Measurements from ENCODE around the gene JAZF1.
"Not testable (repeated sequence)": the region's sequence is repeated elsewhere in the genome, so short reads cannot be mapped to it uniquely, and the experiment has no call there.

The JAZF1 gene

DNA sequence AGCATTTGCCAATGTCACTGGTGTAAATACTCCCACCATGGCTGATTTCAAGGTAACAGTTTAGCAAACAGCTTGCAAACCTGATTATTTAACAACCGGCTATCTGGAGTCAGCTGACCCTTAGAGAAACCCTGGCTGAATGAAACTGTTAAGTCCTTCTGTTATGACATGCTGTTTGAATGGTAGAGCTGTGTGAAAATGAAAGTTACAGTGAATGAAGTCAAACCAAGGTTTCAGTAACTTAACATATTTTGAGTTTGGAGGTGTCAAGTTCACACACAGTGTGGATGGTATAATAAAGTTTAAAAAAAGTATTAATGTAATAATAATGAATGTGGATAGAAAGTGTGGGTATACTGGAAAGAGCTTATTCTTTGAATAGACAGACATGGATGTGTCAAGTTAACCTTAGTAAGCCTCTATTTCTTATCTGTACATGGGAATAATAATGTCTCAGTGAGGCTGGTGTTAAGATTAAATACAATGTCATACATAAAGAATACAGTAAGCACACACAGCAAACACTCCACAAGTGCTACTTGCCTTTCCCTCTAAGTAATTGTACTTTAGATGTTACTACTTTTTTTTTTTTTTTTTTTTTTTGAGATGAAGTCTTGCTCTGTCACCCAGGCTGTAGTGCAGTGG is 290.3 kb downstream of the JAZF1 start:
- H3K9me3 ChIP-seq (ENCODE audit: control insufficient read depth, low read length) = no peaks in the 10 kb centered on the region
- no peaks in the 10 kb centered on the region for H3K36me3 ChIP-seq (ENCODE audit: control insufficient read depth, insufficient read depth, low read length)
- no peaks in the 10 kb centered on the region for H3K4me1 ChIP-seq (ENCODE audit: control insufficient read depth, insufficient read depth, low read length)
- H3K4me3 ChIP-seq (ENCODE audit: low read length) = no peak overlapping the region
- no peaks in the 10 kb centered on the region for H3K27me3 ChIP-seq (ENCODE audit: control insufficient read depth, insufficient read depth, low read length)
- H3K9ac ChIP-seq (ENCODE audit: low read length) = no peak overlapping the region

DNA sequence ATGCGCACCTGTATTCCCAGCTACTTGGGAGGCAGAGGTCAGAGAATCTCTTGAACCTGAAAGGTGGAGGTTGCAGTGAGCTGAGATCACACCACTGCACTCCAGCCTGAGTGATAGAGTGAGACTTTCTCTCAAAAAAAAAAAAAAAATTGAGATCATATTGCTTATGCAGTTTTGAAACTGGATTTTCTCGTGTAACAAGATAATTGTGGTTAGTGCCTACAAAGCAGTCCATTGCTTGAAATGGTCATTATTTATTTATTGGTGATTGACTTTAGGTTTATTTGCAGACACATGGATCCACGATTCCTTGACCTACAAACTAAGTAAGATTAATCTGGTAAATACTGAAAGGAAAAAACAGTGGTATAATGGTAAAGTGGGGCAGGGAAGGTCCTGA is 290.8 kb downstream of the JAZF1 start:
- no peaks in the 10 kb centered on the region for H3K36me3 ChIP-seq (ENCODE audit: control insufficient read depth, insufficient read depth, low read length)
- H3K9ac ChIP-seq (ENCODE audit: low read length) = no peak overlapping the region
- H3K4me3 ChIP-seq (ENCODE audit: low read length) = no peak overlapping the region
- H3K27me3 ChIP-seq (ENCODE audit: control insufficient read depth, insufficient read depth, low read length) = no peaks in the 10 kb centered on the region
- H3K4me1 ChIP-seq (ENCODE audit: control insufficient read depth, insufficient read depth, low read length) = no peaks in the 10 kb centered on the region
- H3K9me3 ChIP-seq (ENCODE audit: control insufficient read depth, low read length) = no peaks in the 10 kb centered on the region

DNA sequence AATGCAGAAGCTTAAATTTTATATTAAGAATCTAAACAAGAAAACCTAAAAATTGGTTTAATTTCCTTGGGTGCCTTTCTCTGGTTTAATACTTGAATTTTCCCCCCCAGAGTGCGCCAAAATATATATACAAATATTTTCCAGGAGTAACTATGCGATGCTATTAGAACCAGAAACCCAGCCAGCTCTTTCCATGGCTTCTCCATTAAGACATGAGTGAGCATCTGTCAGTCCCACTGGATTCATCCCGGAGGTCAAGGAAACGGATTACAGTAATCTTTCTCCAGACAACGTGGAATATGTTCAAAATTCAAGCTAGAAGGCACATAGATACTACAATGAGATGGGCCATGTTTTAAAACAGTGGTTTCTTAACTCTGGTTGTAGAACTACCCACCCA is 291.9 kb downstream of the JAZF1 start:
- Histone ChIP-seq H3K9ac (ENCODE audit: low read length) (no peak overlapping the region), H3K36me3 (ENCODE audit: control insufficient read depth, insufficient read depth, low read length) (no peaks in the 10 kb centered on the region), H3K9me3 (ENCODE audit: control insufficient read depth, low read length) (no peaks in the 10 kb centered on the region), H3K4me1 (ENCODE audit: control insufficient read depth, insufficient read depth, low read length) (no peaks in the 10 kb centered on the region), H3K27me3 (ENCODE audit: control insufficient read depth, insufficient read depth, low read length) (no peaks in the 10 kb centered on the region), H3K4me3 (ENCODE audit: low read length) (no peak overlapping the region)

DNA sequence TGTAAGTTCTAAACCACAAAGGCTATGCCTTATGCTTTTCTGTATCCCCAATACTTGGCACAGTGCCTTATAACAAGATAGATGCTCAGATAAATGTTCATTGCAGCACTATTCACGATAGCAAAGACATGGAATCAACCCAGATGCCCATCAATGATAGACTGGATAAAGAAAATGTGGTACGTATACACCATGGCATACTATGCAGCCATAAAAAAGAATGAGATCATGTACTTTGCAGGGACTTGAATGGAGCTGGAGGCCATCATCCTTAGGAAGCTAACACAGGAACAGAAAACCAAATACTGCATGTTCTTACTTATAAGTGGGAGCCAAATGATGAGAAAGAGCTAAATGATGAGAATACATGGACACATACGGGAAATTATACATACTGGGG is 293.9 kb downstream of the JAZF1 start:
- not testable (repeated sequence) for H3K4me3 ChIP-seq (ENCODE audit: low read length); H3K4me1 ChIP-seq (ENCODE audit: control insufficient read depth, insufficient read depth, low read length); H3K9me3 ChIP-seq (ENCODE audit: control insufficient read depth, low read length); H3K9ac ChIP-seq (ENCODE audit: low read length); H3K36me3 ChIP-seq (ENCODE audit: control insufficient read depth, insufficient read depth, low read length); H3K27me3 ChIP-seq (ENCODE audit: control insufficient read depth, insufficient read depth, low read length)

DNA sequence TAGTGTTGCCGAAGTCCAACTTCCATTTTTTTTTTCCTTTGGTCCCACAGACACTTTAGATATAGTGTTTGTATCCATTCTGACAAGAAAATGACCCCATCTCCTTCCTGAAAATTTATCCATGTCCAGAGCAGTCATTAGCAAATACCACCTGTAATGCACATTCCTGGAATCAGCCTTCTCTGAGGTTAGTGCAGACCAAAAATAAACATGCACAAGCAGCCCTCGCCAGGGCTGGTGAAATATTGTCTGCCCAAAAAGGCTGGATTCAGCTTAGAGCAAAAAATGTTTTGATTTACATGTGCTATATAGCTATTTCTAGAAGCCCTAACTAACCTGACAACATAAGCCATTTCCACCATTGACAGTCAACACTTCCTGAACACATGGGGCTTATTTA is 294.9 kb downstream of the JAZF1 start:
- Histone ChIP-seq H3K27me3 (ENCODE audit: control insufficient read depth, insufficient read depth, low read length) (no peaks in the 10 kb centered on the region), H3K4me1 (ENCODE audit: control insufficient read depth, insufficient read depth, low read length) (no peaks in the 10 kb centered on the region), H3K4me3 (ENCODE audit: low read length) (no peak overlapping the region), H3K9ac (ENCODE audit: low read length) (no peak overlapping the region), H3K9me3 (ENCODE audit: control insufficient read depth, low read length) (no peaks in the 10 kb centered on the region), H3K36me3 (ENCODE audit: control insufficient read depth, insufficient read depth, low read length) (no peaks in the 10 kb centered on the region)

DNA sequence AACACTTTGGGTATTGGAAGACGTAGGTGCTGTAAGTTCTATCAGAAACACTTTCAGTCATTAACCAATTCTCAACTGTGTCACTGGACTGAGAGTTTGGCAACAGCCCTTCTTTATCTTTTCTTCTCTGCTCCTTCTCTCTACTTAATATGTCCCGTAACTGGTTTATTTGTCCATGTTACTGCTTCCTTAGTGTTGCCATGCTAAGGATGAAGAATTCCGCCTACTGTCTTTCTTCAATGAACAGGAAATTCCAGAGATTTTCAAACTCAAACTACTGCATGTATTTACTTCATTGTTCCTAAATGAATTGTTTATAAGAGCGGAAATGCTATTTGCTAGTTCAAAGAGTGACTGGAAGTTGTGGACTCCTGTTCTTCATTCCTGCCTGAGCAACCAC is 296.9 kb downstream of the JAZF1 start:
- Histone ChIP-seq H3K9me3 (ENCODE audit: control insufficient read depth, low read length) (no peaks in the 10 kb centered on the region), H3K36me3 (ENCODE audit: control insufficient read depth, insufficient read depth, low read length) (no peaks in the 10 kb centered on the region), H3K4me3 (ENCODE audit: low read length) (no peak overlapping the region), H3K27me3 (ENCODE audit: control insufficient read depth, insufficient read depth, low read length) (no peaks in the 10 kb centered on the region), H3K4me1 (ENCODE audit: control insufficient read depth, insufficient read depth, low read length) (no peaks in the 10 kb centered on the region), H3K9ac (ENCODE audit: low read length) (no peak overlapping the region)

DNA sequence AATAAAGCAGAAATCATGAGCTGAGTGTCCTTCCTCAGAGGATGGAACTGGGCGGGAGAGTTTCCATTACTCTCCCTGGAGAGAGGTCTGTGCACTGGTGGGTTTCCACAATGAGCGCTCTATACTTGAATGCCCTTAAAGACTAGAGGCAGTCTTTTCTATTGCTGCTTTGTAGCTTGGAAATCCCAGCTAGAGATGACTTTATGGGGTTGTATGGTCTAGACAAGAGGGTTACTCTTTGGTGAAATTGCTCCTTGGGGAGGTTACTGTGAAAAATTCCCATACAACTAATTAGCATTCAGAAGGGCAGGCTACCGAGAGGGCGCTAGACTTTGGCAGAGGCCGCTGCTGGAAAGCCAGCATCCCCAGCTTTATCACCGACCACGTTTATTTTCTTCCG is 303.8 kb downstream of the JAZF1 start:
- Histone ChIP-seq H3K9ac (ENCODE audit: low read length) (no peak overlapping the region), H3K36me3 (ENCODE audit: control insufficient read depth, insufficient read depth, low read length) (no peaks in the 10 kb centered on the region), H3K27me3 (ENCODE audit: control insufficient read depth, insufficient read depth, low read length) (no peaks in the 10 kb centered on the region), H3K4me1 (ENCODE audit: control insufficient read depth, insufficient read depth, low read length) (peaks cover 14% of the 10 kb centered on the region), H3K4me3 (ENCODE audit: low read length) (no peak overlapping the region), H3K9me3 (ENCODE audit: control insufficient read depth, low read length) (no peaks in the 10 kb centered on the region)

DNA sequence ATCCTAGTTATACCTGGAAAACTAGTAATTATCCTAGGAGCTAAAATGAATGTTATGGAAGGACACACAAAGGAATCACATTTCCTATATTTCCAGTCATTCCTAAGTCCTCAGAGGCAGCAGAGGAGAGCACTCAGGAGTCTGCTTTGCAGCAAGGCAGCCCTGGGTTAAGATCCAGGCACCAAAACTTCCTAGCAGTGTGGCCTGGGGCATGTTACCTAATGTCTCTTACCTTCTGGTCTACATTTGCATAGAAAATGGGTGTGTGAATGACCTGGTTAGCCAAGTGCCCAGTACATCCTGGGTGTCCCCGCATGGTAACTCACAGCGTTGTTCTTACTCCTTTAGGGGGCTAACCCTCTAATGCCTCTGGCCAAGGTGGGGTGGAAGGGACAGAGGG is 304.8 kb downstream of the JAZF1 start:
- H3K36me3 ChIP-seq (ENCODE audit: control insufficient read depth, insufficient read depth, low read length) = no peaks in the 10 kb centered on the region
- H3K4me3 ChIP-seq (ENCODE audit: low read length) = no peak overlapping the region
- H3K4me1 ChIP-seq (ENCODE audit: control insufficient read depth, insufficient read depth, low read length) = peaks cover 14% of the 10 kb centered on the region

DNA sequence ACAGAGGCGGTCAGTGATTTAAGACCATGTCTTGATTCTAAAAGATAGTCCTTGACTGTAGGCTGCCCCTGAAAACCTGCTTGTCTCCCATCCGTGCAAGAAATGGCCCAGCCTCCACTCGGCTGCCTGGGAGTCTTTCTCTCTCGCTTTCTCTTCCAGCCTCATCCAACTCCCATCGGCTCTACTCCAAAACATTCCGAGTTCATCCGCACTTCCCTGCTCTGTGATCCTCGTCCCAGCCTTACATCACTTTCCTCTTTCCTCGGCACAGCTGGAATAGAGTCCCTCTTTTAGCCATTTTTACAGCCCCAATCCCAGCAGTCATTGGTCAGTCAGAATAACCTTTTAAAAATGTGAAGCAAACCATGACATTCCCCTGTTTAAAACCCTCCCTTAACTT is 305.5 kb downstream of the JAZF1 start:
- Histone ChIP-seq H3K27me3 (ENCODE audit: control insufficient read depth, insufficient read depth, low read length) (no peaks in the 10 kb centered on the region), H3K4me1 (ENCODE audit: control insufficient read depth, insufficient read depth, low read length) (peaks cover 14% of the 10 kb centered on the region), H3K4me3 (ENCODE audit: low read length) (no peak overlapping the region), H3K9ac (ENCODE audit: low read length) (no peak overlapping the region), H3K9me3 (ENCODE audit: control insufficient read depth, low read length) (no peaks in the 10 kb centered on the region), H3K36me3 (ENCODE audit: control insufficient read depth, insufficient read depth, low read length) (no peaks in the 10 kb centered on the region)

More for the DNA sequence above, 304.8 kb downstream of the JAZF1 start:
- no peaks in the 10 kb centered on the region for H3K9me3 ChIP-seq (ENCODE audit: control insufficient read depth, low read length)
- H3K27me3 ChIP-seq (ENCODE audit: control insufficient read depth, insufficient read depth, low read length) = no peaks in the 10 kb centered on the region
- no peak overlapping the region for H3K9ac ChIP-seq (ENCODE audit: low read length)

DNA sequence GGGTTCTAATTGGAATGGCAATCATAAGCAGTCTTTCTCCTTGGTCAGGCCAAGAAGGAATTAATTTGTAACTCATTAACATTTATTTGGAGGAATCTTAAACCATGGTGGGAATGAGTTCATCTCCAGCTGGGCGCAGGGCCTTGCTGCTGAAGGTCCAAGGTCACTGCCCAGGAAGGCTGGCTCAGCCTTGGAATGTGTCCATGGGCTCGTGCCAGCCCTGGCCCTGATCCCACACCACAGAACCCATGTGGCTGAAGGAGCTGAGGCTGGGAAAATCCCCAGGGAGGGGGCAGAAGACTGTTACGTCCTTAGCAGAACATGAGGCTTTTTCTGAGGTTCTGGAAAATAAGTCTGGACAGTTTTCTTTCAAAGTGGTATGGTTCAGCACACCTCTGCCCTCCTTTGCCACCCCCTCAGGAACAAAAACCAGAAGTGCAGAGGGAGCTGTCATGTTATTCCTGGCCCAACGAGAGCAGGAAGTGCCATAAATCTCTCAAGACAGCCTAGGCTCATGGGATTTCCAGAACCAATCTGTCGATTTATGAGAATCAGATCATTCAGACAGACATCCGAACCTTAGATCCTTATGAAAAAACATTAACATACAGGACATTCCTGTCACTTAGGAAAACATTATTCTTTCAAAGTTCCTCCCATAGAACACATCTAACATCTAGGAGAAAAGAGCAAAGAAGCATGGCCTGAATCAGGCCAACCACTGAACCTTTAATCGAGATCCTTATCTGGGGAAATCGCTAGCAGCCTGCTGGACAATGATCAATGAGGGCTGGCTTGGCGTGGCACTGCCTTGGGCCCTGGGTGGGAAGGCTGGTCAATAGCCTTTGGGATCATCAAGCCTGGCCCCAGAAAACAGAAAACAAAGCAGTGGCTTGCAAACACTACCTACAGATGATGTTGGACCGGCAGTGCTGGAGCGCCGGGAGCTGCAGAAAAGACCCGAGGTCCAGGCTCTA is 306.3 kb downstream of the JAZF1 start:
- H3K4me3 ChIP-seq (ENCODE audit: low read length) = no peak overlapping the region
- no peaks in the 10 kb centered on the region for H3K36me3 ChIP-seq (ENCODE audit: control insufficient read depth, insufficient read depth, low read length)
- H3K27me3 ChIP-seq (ENCODE audit: control insufficient read depth, insufficient read depth, low read length) = no peaks in the 10 kb centered on the region
- no peaks in the 10 kb centered on the region for H3K9me3 ChIP-seq (ENCODE audit: control insufficient read depth, low read length)
- no peak overlapping the region for H3K9ac ChIP-seq (ENCODE audit: low read length)
- peaks cover 14% of the 10 kb centered on the region for H3K4me1 ChIP-seq (ENCODE audit: control insufficient read depth, insufficient read depth, low read length)

DNA sequence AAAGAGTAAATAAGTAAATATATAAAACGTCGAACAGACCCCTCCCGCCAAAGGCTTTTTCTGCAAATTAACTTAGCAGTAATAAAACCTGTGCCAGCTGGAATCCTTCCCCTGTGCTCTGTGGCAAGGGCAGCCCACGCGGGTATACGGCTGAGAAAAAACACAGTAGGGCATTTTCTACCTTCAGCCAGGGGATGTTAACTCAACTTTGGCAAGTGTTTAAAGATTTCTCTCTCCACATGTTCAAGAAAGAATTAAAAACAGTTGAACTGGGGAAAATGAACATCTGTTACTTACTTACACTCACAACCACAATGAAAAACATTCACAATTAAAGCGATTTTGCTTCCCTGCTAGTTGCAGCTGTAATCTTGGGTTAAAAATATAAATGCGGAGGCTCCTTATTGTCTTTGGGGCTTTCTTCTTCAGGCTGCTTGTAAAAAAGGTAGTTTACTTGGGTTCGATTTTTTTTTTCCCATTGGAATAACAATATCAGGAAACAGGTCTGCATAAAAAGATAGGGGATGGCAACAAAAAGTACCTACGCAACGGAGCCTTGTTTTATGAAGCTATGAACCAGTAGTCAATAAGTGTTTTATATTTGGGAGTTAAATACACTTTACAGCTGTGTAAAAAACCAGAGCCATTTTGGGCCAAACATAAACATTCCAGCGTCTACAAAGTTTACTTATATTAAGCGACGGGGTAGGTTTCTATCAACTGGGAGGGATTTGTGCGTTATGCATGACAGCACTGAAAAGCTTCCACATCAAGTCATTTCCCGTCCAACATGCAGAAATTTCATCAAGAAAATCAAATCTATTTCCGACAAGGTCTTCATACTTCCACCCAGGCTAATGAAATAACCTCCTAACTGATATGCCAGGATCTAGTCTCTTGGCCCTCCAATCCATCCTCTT is 308.0 kb downstream of the JAZF1 start:
- no peak overlapping the region for H3K9ac ChIP-seq (ENCODE audit: low read length)
- H3K27me3 ChIP-seq (ENCODE audit: control insufficient read depth, insufficient read depth, low read length) = no peaks in the 10 kb centered on the region
- no peaks in the 10 kb centered on the region for H3K36me3 ChIP-seq (ENCODE audit: control insufficient read depth, insufficient read depth, low read length)
- H3K4me3 ChIP-seq (ENCODE audit: low read length) = no peak overlapping the region
- no peaks in the 10 kb centered on the region for H3K9me3 ChIP-seq (ENCODE audit: control insufficient read depth, low read length)
- peaks cover 14% of the 10 kb centered on the region for H3K4me1 ChIP-seq (ENCODE audit: control insufficient read depth, insufficient read depth, low read length)

DNA sequence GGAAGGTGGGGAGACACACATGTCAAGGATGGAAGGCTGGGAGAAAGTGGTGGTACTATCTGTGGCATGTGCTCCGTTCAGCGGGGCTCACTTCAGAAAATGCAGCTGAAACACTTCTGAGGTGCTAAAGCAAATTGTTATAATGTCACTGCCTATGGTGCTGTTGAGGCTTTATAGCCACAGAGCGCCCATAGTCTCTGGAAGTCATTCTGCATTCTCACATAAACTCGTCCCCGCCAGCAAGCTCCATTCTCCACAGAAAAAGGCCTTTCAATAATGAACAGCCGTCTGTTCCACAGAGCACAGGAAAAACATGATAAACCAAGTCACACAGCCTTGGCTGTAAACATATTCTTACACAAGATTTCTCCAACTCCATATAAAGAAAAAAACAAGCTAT is 308.7 kb downstream of the JAZF1 start:
- no peaks in the 10 kb centered on the region for H3K36me3 ChIP-seq (ENCODE audit: control insufficient read depth, insufficient read depth, low read length)
- no peaks in the 10 kb centered on the region for H3K27me3 ChIP-seq (ENCODE audit: control insufficient read depth, insufficient read depth, low read length)
- H3K9me3 ChIP-seq (ENCODE audit: control insufficient read depth, low read length) = no peaks in the 10 kb centered on the region
- peaks cover 14% of the 10 kb centered on the region for H3K4me1 ChIP-seq (ENCODE audit: control insufficient read depth, insufficient read depth, low read length)
- H3K4me3 ChIP-seq (ENCODE audit: low read length) = no peak overlapping the region
- H3K9ac ChIP-seq (ENCODE audit: low read length) = no peak overlapping the region
